ENCODE results near the gene DAW1.
A peak's percentile ranks its signal among the peaks of the same experiment; 100 is the strongest.

Gene DAW1

DNA sequence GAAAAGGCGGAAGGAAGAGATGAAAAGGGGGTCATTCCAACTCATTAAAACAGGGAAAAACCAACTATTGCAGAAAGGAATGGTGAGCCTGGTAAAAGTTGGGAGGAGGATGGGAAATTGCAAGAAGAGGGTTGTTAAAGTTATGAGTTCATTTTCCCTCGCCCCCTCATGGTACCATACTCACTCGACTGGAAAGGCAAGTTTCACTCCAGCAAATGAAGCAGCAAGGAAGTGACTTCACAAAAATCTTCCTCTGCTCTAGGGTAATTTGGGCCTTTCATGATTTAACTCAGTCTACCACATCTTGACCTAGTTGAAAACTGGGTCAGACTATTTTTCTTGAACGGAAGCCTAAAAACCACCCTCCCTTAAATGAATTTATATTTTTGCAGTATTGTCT lies 22.8 kb upstream of the DAW1 start:
- TF ChIP-seq, protein P1, sequence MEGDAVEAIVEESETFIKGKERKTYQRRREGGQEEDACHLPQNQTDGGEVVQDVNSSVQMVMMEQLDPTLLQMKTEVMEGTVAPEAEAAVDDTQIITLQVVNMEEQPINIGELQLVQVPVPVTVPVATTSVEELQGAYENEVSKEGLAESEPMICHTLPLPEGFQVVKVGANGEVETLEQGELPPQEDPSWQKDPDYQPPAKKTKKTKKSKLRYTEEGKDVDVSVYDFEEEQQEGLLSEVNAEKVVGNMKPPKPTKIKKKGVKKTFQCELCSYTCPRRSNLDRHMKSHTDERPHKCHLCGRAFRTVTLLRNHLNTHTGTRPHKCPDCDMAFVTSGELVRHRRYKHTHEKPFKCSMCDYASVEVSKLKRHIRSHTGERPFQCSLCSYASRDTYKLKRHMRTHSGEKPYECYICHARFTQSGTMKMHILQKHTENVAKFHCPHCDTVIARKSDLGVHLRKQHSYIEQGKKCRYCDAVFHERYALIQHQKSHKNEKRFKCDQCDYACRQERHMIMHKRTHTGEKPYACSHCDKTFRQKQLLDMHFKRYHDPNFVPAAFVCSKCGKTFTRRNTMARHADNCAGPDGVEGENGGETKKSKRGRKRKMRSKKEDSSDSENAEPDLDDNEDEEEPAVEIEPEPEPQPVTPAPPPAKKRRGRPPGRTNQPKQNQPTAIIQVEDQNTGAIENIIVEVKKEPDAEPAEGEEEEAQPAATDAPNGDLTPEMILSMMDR (IDR thresholded peaks at IDR 0.05; ENCODE audit: control insufficient read depth, extremely low read depth, insufficient read depth), result no peak
- DNase-seq (ENCODE audit: low read depth), result peak; percentile 7
- H3K4me3 ChIP-seq (ENCODE audit: low read depth, low read length), result no peak overlapping the region

DNA sequence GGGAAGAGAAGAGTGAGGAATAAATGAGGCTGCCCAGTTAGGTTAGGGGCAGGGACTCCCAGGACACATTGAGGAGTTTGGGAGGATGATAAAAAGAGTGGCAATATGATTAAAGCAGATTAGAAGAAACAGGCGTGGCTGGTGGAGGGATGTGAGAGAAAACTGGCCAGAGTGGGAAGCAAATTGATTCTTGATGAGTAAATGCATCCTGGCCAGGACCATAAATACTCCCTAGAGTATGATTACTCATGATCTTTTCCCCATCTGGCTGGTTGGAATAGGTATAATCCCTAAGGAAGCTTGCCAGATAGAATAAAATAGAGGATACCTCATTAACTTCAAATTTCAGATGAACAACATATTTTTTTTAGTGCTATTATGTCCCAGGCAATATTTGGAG lies 21.5 kb upstream of the DAW1 start:
- TF ChIP-seq, protein P1 (IDR thresholded peaks at IDR 0.05; ENCODE audit: control insufficient read depth, extremely low read depth, insufficient read depth), result no peak
- DNase-seq (ENCODE audit: low read depth), result no peak

DNA sequence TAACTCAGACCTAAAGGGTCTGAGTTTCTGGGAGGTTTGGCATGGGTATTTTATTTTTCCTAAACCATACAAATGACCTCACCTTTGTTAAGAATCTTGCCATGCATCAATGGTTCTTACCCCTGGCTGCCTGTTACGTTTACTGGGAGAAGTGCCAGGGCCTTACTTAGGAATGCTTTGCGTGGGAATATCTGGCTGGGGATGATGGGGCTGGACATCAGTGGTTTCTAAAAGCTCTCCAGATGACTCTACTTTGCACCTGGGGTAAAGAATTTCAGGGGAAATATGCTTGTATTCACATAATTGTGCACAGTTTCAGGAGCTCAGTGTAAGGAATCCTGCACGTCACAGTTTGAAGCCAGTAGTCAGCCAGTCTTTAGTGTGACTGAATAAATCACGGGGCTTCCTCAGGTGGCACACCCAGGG lies 18.2 kb upstream of the DAW1 start:
- H3K4me3 ChIP-seq (ENCODE audit: low read depth, low read length), result no peak overlapping the region
- TF ChIP-seq, protein P1 (IDR thresholded peaks at IDR 0.05; ENCODE audit: control insufficient read depth, extremely low read depth, insufficient read depth), result no peak
- no peak for DNase-seq (ENCODE audit: low read depth)

More for the DNA sequence above, 21.5 kb upstream of the DAW1 start:
- no peak overlapping the region for H3K4me3 ChIP-seq (ENCODE audit: low read depth, low read length)

DNA sequence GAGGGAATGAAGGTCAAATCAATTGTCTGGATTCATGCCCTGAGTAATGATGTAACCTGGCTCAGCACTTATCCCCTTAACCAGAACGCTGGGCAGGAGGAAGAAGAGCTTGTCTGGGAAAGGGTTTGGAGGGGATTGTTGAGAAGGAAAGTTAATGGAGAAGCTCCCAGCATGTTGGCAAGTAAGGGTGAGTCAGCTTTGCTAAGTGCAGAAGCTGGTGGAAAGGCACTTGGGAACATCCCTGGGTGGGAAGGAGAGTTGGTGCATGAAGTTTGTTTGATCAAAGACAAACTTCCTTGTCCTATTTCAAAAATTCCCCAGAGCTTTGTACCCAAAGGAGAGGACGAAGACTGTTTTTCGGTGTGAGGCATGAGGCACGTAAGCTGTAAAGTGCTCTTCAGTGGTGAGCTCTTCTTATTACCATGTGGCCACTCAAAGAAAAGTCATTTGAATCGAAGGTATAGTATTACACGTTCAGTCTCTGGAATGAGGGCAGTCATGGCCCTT lies 17.6 kb upstream of the DAW1 start:
- TF ChIP-seq, protein P1 (IDR thresholded peaks at IDR 0.05; ENCODE audit: control insufficient read depth, extremely low read depth, insufficient read depth), result no peak
- no peak overlapping the region for H3K4me3 ChIP-seq (ENCODE audit: low read depth, low read length)
- no peak for DNase-seq (ENCODE audit: low read depth)

DNA sequence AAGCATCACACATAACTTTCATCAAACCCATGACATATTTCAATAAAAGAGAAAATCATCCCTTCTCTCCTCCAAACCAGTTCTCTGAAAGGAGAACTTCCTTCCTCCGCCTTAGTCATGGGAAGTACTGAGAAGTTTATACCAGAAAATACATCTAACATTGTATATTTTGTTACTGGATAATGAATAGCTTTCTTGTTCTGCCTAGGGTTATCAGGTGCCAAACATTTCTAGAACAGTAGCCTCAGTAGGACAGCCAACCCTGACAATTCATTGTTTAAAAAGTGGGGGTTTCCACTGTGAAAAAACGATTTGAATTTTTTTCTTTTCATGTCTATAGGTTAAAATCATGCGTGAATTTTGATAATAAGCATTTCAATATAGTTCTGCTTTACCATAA lies 16.0 kb upstream of the DAW1 start:
- DNase-seq (ENCODE audit: low read depth), result no peak
- H3K4me3 ChIP-seq (ENCODE audit: low read depth, low read length), result no peak overlapping the region
- TF ChIP-seq, protein P1 (IDR thresholded peaks at IDR 0.05; ENCODE audit: control insufficient read depth, extremely low read depth, insufficient read depth), result no peak

DNA sequence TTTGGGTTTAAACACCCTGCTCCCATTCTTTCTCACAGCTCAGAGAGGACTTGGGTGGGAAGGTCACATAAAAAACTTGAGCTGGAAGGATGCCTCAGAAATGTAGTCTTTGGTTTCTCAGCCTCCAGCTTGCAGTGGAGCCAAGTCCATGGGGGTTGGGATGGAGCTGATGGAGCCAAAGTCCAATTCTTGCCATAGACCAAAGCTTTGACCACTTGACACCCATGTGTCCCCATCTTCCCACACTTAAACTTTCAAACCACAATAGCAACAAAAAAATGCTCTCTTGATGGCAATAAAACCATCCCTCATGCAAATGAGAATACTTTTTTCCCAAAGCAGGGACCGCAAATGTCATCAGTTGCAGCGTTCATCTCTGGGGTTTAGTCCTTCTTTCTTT lies 14.7 kb upstream of the DAW1 start:
- DNase-seq (ENCODE audit: low read depth), result no peak
- TF ChIP-seq, protein P1 (IDR thresholded peaks at IDR 0.05; ENCODE audit: control insufficient read depth, extremely low read depth, insufficient read depth), result no peak
- H3K4me3 ChIP-seq (ENCODE audit: low read depth, low read length), result no peak overlapping the region

DNA sequence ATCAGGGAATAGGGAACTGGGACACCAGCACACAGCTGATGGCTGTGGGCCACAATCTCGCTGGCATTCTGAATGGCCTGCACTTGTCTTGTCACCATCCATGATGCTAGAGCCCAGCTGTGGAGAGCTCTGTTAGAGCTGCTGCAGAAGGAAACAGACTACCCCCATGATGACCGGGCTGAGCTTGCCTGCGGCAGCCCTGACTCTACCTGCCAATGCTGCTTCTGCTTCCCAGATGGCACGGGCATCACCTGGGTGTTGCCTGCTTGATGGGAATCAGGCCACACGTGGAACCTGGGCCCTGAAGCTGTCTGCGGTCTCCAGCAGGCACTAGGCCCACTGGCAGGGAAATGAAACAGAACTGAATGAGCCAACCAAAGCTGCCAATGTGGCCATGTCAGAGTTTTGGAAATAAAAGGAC lies 11.2 kb upstream of the DAW1 start:
- TF ChIP-seq, protein P1 (IDR thresholded peaks at IDR 0.05; ENCODE audit: control insufficient read depth, extremely low read depth, insufficient read depth), result no peak

More for the DNA sequence above, 11.2 kb upstream of the DAW1 start:
- H3K4me3 ChIP-seq (ENCODE audit: low read depth, low read length), result no peak overlapping the region
- no peak for DNase-seq (ENCODE audit: low read depth)
